GM19099 (cell line): ENCODE measurements around the gene TFCP2L1.

Source experiments
- POLR2A ChIP-seq: IDR thresholded peaks from 3 replicates; pipeline ENCODE4 v1.6.1; 2011; ENCODE audit warnings: low read depth; ENCODE audit not compliant: insufficient read length; ENCODE audit errors: extremely low read depth

Gene TFCP2L1

GRCh38 chr2:121297217-121297830, 12.3 kb upstream of the TFCP2L1 start:
- TF ChIP-seq POLR2A = no peak

DNA sequence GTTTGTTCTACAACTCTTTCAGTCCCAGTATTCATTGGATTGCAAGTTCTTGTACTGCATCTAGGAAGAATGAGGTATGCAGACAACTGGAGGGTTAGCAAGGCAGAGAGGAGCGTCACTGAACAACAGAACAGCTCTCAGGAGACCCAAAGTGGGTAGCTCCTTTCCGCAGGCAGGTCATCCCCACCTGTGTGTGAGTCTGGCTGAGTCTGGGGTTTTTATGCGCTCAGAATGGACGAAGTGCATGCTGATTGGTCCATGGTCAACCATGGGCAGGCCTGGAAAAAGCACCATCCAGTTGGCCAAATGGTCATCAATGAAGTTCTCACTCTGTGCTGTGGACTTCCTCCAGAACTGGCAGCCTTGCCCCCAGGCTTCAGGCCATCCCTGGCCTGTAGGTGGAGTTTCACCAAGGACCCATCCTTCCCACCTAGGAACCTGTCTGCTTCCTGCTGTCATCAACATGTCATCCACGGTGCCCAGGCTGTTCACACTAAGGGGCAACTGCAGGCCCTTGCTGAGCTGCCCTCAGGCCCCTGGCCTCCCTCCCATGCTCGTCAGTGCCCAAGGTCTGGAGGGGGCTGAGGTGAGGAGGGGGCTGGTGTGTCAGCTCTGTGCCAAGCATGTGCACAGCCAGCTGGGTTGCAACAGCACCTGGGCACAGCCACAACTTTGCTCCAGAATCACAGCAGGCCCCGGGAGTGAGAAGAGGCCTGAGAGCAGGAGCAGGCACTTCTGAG, 11.1 kb upstream of the TFCP2L1 start:
- TF ChIP-seq POLR2A = no peak

- TF ChIP-seq POLR2A = no peak
These were observed 10.2 kb upstream of the TFCP2L1 start for GRCh38 chr2:121294881-121295840.

GRCh38 chr2:121293450-121294325, 8.7 kb upstream of the TFCP2L1 start:
- no peak for TF ChIP-seq POLR2A

GRCh38 chr2:121291251-121291580, 6.2 kb upstream of the TFCP2L1 start:
- TF ChIP-seq POLR2A = no peak

DNA sequence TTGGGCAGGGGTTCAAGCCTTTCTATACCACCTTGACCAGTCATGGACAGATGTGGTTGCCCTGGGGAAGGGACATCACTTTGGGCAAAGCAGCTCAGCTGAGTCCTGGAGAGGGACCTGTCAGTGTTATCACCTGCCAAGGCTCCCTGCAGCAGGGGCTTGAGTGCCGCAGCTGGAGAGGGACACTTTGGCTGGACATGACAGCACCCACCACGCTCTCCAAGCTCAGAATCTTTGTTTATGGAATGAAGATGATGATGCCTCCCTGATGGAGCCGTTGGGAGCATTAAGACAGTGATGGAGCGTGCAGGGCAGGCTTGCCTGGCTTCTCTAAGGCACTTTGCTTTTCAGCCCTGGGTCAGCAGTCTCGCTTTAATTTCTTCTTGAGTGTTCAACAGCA, 4.3 kb upstream of the TFCP2L1 start:
- no peak for TF ChIP-seq POLR2A

DNA sequence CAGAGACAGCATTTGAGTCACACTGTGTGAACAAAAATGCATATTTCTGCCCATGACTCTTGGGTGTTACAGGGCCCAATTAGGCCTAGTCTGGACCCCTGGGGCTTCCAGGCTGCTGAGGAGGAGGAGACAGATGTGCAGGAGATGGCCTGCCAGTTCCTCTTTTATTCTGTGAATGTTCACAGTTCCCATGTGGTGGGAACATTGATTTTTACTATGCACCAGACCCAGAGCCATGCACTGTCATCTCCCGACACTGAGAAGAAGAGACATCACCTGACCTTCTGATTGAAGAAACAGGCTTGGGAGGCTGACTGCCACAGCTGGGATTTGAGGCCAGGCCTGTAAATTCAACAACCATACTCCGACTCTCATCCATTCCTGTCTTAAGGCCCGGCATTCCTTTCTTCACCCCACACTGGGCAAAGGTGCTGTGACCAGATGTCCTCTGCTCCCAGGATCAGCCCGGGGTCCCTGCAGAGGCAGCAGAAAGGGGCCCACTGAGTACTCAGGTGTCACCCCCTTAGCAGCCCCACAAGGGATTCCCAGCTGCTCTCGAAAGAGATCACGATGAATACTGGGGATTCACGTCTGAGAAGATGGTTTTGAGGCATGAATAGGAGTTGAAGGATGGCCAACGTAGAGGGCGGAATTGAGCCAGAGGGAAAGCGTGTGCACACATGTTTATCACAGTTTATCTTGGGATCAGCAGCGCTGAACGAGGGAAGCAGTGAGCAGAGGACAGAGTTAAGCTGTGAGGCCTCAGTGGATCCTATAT, 3.6 kb upstream of the TFCP2L1 start:
- TF ChIP-seq POLR2A = no peak

DNA sequence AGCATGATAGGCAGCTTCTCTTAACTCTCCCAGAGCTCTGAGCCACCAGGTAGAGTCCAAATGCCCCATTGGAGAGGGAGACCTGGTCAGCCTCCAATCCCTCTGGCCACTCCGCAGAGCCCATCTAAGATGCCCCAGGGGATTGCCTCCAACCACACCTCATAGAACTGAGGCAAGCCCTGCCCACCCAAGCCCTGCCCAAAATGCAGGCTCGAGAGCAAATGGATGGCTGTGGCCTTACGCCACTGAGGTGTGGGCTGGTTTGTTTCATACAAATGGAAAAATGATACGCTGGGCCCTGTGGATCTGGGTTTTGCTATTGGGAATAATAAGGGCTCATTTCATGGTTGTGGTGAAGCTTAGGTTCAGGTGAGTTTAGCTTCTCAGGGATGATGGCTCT, 3.0 kb upstream of the TFCP2L1 start:
- no peak for TF ChIP-seq POLR2A

- TF ChIP-seq POLR2A = no peak
These were observed 2.3 kb upstream of the TFCP2L1 start for GRCh38 chr2:121287146-121287798.

DNA sequence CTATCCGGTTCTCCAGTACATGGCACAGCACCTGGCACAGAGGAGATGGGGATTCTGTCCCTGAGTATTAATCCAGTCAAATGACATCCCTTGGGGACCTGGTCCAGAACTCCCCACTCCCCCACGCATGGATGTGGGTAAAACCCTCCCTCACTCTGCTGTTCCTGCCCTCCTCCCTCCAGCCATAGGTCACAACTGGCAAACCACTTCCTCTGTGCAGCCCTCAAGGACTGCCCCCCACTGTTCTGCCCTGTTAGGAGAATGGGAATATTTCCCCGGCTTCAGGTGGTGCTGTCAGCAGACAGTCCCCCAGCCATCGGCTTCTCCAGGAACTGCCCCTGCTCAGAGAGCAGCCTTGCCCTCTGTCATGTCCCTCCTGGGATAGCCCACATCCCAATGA, 1.5 kb upstream of the TFCP2L1 start:
- no peak for TF ChIP-seq POLR2A

- no peak for TF ChIP-seq POLR2A
These were observed 924 bp upstream of the TFCP2L1 start for GRCh38 chr2:121285926-121286325.

DNA sequence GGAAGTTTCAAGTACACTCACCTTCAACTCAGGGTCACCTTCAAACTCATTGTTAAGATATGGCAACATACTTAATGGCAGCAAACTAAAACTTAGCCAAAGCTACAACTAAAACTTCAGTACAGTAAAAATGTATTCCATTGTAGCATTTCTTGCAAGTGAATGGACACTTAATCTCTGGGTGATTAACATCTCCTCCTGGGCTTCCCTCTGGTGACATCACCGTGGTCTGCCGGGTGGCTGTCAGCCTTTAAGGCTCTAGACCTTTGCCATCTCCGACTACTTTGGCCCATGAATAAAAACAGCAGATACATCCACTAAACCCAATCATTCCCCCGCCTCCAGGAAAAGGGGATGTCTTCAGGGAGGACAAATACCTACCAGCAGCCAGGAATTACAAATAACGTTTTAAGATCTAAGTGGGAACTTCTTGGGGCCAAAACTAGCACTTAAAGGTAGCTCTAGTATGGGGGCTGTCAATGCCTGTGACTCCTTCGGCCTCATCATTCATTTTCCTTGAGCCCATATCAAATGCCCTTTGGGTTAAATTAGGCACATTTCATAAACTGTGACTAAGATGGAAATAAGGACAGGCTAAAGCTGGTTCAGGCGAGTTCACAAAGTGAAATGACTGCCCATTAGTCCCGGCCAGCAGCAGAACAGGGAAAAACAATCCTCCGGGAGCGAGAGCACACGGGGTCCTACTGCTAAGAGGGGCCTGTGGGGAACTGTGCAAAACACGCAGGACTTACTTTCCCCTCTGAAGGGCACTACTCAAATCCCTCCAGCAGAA, 1.1 kb downstream of the TFCP2L1 start:
- no peak for TF ChIP-seq POLR2A

DNA sequence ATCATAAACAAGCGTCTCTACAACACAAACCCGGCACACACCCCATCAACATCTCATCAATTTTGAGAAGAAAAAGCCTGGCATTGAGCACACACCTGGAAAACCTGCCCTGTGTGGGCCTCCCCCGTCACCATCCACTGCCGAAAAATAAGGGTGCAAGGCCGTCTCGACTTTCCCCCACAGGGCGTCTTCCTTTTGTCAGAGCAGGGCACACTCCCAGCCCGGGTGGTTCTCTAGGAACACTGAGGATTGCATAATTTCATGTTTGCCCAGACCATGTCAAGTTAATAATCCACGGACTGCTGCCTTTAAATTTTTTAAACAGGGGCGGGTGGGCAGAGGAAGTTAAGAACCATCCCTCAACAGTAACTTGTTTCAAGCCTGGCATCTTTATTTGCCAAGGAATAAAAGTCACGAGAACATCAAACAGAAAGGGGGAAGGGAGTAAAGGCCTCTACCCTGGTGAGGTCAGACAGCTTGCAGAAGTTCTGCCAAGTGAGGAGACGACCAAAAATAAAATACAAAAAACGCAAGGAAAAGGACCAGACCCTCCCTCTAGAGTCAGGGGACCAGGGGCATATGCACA, 2.1 kb downstream of the TFCP2L1 start:
- no peak for TF ChIP-seq POLR2A

DNA sequence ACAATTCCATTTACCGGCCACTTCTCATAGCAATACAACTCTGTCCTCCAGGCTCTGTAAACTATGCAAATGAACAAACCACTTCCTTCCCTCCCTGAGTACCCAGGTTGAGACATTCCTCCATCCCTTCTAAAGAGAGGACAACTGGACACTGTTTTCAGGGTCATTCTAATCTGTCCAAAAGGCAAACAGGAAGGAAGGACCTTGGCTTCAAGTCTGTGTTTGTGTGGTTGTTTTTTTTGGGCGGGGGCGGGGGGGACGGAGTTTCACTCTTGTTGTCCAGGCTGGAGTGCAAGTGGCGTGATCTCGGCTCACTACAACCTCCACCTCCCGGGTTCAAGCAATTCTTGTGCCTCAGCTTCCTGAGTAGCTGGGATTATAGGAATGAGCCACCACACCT, 3.3 kb downstream of the TFCP2L1 start:
- TF ChIP-seq POLR2A = no peak
